OCI-LY1 (cell line): ENCODE measurements around the gene MRGPRD.

Experiments
- H2AFZ ChIP-seq: fragments of 200-600 bp; sonication (generic), shearing (Covaris generic); 2 replicates; pipeline ENCODE4 v1.6.0; 2014; ENCODE audit warnings: antibody characterized with exemption, mild to moderate bottlenecking, low read length
- H3F3A ChIP-seq: fragments of 200-600 bp; sonication (generic), shearing (Covaris generic); 2 replicates; pipeline ENCODE4 v1.6.0; 2014; ENCODE audit warnings: mild to moderate bottlenecking, antibody characterized with exemption, low read length, moderate library complexity; ENCODE audit not compliant: insufficient read depth
- H3K27ac ChIP-seq: fragments of 200-600 bp; sonication (generic); 2 replicates; pipeline ENCODE4 v1.5.1; 2014; ENCODE audit warnings: low read length, mixed run types, mild to moderate bottlenecking, low read depth; ENCODE audit not compliant: poor library complexity, severe bottlenecking
- H3K27me3 ChIP-seq: fragments of 200-600 bp; sonication (generic); 2 replicates; pipeline ENCODE4 v1.6.0; 2014; ENCODE audit warnings: antibody characterized with exemption, mild to moderate bottlenecking, low read length, moderate library complexity; ENCODE audit not compliant: insufficient read depth
- H3K36me3 ChIP-seq: fragments of 200-600 bp; sonication (generic); 2 replicates; pipeline ENCODE4 v1.6.1; 2014; ENCODE audit warnings: mild to moderate bottlenecking, antibody characterized with exemption, low read length, moderate library complexity, mixed read lengths; ENCODE audit not compliant: insufficient read depth
- H3K4me1 ChIP-seq: fragments of 200-600 bp; sonication (generic); 2 replicates; pipeline ENCODE4 v1.5.1; 2014; ENCODE audit warnings: mild to moderate bottlenecking, low read length, moderate library complexity; ENCODE audit not compliant: insufficient read depth, severe bottlenecking
- H3K4me2 ChIP-seq: fragments of 200-600 bp; sonication (generic), shearing (Covaris generic); 2 replicates; pipeline ENCODE4 v1.6.1; 2014; ENCODE audit warnings: low read length
- H3K4me3 ChIP-seq: fragments of 200-600 bp; sonication (generic); 2 replicates; pipeline ENCODE4 v1.5.1; 2014; ENCODE audit warnings: low read length, low read depth, mild to moderate bottlenecking, mixed read lengths; ENCODE audit not compliant: poor library complexity, severe bottlenecking
- H3K79me2 ChIP-seq: fragments of 200-600 bp; shearing (Covaris generic); 2 replicates; pipeline ENCODE4 v1.6.1; 2016; ENCODE audit warnings: mixed run types, low read length, mixed read lengths; ENCODE audit not compliant: insufficient read depth
- H3K9ac ChIP-seq: fragments of 200-600 bp; sonication (generic), shearing (Covaris generic); 2 replicates; pipeline ENCODE4 v1.6.1; 2014; ENCODE audit warnings: mild to moderate bottlenecking, low read length, mixed read lengths
- H3K9me2 ChIP-seq: fragments of 200-600 bp; sonication (generic), shearing (Covaris generic); 2 replicates; pipeline ENCODE4 v1.6.1; 2014; ENCODE audit warnings: low read depth, mild to moderate bottlenecking, low read length, mixed read lengths
- H3K9me3 ChIP-seq: fragments of 200-600 bp; shearing (Covaris generic); 2 replicates; pipeline ENCODE4 v1.6.1; 2014; ENCODE audit warnings: low read length, mixed read lengths
- H4K20me1 ChIP-seq: fragments of 200-600 bp; sonication (generic), shearing (Covaris generic); 2 replicates; pipeline ENCODE4 v1.6.0; 2016; ENCODE audit warnings: mild to moderate bottlenecking, low read length; ENCODE audit not compliant: insufficient read depth
- EZH2 ChIP-seq: fragments of 200-600 bp; sonication (generic), shearing (Covaris generic); IDR thresholded peaks from 2 replicates; pipeline ENCODE4 v1.8.0; 2017; ENCODE audit warnings: borderline replicate concordance, mixed run types, mild to moderate bottlenecking, antibody characterized with exemption, low read length, moderate library complexity, mixed read lengths
- TF ChIP-seq, protein P1 (sequence below): fragments of 200-600 bp; sonication (generic), shearing (Covaris generic); IDR thresholded peaks from 2 replicates; pipeline ENCODE4 v1.5.1; 2017; ENCODE audit warnings: mild to moderate bottlenecking, antibody characterized with exemption, low read length, moderate library complexity, mixed read lengths

The MRGPRD gene

DNA sequence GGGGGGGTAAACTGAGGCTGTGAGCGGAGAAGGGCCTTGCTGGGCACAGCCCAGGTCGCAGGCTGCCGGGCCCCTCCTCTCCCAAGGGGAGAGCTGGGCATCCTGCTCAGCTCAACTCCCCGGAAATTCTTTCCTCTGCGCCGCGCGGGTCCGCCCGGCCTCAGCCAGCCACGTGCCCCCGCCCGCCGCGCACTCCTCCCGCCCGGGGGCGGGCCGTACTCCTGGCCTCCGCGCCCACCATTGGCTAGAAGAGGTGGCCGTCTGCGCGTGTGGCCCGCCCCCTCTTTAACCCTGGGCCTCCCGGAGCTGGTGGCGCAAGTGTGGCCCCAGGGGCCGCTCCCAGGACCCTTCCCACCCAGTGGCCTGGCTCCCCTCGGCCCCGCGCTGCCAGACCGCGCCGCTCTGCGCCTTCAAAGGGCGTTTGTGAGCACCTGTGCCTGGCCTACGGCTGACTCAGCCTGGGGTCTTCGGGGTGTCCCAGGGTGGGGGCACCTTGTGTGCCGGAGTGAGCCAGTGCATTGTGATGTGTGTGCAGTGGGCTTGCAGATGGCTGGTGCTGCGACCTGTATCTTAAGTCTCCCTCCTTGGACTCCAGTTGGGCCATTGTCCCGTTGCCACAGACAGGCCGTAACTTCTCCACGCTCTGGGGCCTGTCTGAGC, 30.3 kb upstream of the MRGPRD start:
- H3K4me2 ChIP-seq: no peak overlapping the region
- no peaks in the 10 kb centered on the region for H3K36me3 ChIP-seq
- H3K27me3 ChIP-seq: no peaks in the 10 kb centered on the region
- no peaks in the 10 kb centered on the region for H3F3A ChIP-seq
- H3K9me2 ChIP-seq: no peaks in the 10 kb centered on the region
- H4K20me1 ChIP-seq: no peaks in the 10 kb centered on the region
- no peak overlapping the region for H2AFZ ChIP-seq
- H3K79me2 ChIP-seq: no peaks in the 10 kb centered on the region
- H3K4me1 ChIP-seq: no peaks in the 10 kb centered on the region
- no peak overlapping the region for H3K9ac ChIP-seq
- H3K9me3 ChIP-seq: no peaks in the 10 kb centered on the region
- no peak for TF ChIP-seq EZH2
- TF ChIP-seq, protein P1, sequence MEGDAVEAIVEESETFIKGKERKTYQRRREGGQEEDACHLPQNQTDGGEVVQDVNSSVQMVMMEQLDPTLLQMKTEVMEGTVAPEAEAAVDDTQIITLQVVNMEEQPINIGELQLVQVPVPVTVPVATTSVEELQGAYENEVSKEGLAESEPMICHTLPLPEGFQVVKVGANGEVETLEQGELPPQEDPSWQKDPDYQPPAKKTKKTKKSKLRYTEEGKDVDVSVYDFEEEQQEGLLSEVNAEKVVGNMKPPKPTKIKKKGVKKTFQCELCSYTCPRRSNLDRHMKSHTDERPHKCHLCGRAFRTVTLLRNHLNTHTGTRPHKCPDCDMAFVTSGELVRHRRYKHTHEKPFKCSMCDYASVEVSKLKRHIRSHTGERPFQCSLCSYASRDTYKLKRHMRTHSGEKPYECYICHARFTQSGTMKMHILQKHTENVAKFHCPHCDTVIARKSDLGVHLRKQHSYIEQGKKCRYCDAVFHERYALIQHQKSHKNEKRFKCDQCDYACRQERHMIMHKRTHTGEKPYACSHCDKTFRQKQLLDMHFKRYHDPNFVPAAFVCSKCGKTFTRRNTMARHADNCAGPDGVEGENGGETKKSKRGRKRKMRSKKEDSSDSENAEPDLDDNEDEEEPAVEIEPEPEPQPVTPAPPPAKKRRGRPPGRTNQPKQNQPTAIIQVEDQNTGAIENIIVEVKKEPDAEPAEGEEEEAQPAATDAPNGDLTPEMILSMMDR: no peak
- H3K27ac ChIP-seq: no peak overlapping the region
- no peak overlapping the region for H3K4me3 ChIP-seq

DNA sequence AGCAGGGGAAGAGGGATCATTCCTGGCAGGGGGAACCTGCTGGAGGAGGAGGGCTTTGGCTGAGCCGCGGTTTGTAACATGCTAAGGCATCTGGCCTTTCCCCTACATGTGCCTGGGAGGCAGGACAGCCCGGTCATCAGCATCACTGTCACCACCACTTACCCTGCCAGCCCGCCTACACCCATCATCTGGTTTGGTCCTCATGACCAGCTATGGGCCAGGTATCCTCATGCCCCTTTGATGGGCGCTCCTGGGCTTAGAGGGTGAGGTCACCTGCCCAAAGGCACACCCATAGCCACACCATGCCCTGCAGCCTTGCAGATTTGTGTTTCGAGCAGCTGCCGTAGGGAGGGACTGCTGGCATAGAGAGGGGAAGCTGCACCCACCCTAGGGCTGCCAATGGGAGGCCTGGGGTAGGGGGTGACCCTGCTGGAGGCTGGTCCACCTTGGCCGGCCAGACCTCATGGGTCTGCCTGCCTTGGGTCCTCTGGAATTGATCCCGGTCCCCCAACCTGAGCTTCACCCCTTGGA, 29.6 kb upstream of the MRGPRD start:
- no peaks in the 10 kb centered on the region for H4K20me1 ChIP-seq
- H3K79me2 ChIP-seq: no peaks in the 10 kb centered on the region
- H2AFZ ChIP-seq: no peak overlapping the region
- no peaks in the 10 kb centered on the region for H3K36me3 ChIP-seq
- no peak overlapping the region for H3K4me2 ChIP-seq
- no peak overlapping the region for H3K27ac ChIP-seq
- no peaks in the 10 kb centered on the region for H3F3A ChIP-seq
- no peaks in the 10 kb centered on the region for H3K9me2 ChIP-seq
- no peaks in the 10 kb centered on the region for H3K9me3 ChIP-seq
- no peaks in the 10 kb centered on the region for H3K27me3 ChIP-seq
- no peaks in the 10 kb centered on the region for H3K4me1 ChIP-seq
- TF ChIP-seq, protein P1: no peak
- no peak for TF ChIP-seq EZH2
- H3K9ac ChIP-seq: no peak overlapping the region
- no peak overlapping the region for H3K4me3 ChIP-seq

DNA sequence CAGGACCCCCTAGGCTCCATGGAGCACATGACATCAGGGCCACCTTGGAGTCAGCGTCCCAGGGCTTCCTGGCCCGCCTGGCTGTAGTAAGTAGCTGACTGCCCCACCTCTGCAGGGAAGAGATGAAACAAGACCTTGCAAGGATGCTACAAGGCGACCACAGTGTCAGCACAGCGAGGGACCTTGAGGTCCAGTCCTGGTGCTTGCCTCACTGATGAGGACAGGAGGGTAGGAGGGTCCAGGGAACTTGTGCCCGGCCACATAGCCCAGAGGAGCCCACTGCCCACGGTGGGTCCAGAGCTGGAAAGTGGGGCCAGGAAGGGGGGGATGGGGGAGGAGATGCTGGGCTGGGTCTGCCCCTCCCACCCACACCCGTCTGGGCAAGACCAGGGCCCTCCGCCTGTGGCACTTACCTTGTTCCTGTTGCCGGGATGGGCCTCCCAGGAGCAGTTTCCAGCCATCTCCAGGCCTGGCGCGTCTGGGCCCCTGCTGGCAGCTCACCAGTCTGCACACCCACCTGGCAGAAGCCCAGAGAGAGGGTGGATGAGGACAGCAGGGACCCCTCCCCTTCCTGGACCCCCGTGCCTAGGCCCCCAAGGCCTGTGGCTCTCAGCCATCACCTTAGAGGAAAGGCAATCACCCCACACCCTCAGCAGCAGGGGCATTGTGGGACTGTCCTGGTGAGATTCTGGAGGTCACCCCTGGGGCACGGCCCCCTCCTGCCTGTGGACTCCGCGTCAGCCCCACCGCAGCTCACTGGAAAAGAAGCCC, 28.8 kb upstream of the MRGPRD start:
- H3F3A ChIP-seq: no peaks in the 10 kb centered on the region
- TF ChIP-seq, protein P1: no peak
- TF ChIP-seq EZH2: no peak
- H3K36me3 ChIP-seq: no peaks in the 10 kb centered on the region
- no peaks in the 10 kb centered on the region for H3K27me3 ChIP-seq
- no peaks in the 10 kb centered on the region for H3K4me1 ChIP-seq
- no peak overlapping the region for H3K4me2 ChIP-seq
- no peaks in the 10 kb centered on the region for H3K9me3 ChIP-seq
- H3K79me2 ChIP-seq: no peaks in the 10 kb centered on the region
- H4K20me1 ChIP-seq: no peaks in the 10 kb centered on the region
- H2AFZ ChIP-seq: no peak overlapping the region
- no peak overlapping the region for H3K4me3 ChIP-seq
- no peak overlapping the region for H3K9ac ChIP-seq
- H3K27ac ChIP-seq: no peak overlapping the region
- no peaks in the 10 kb centered on the region for H3K9me2 ChIP-seq
